HepG2 (cell line): Measurements from ENCODE around the gene PACS2. TPM values are rescaled to one million over a fixed set of nuclear protein-coding genes. Genes with fewer than 3 reads are reported as not detected.

Experiments
- ATAC-seq: fragments of 200-7000 bp; cut with Tn5 transposase; 3 replicates; pipeline ENCODE4 v1.9.1; 2020; ENCODE audit warnings: mild to moderate bottlenecking, moderate library complexity
- BruUV-seq: library from RNA; stranded (reverse); fragments of 400-500 nt; replicated peaks from 2 replicates; lab custom pipeline; 2021; lab: Mats Ljungman, UMichigan
- CTCF ChIA-PET: fragments of 300-600 bp; formaldehyde crosslinking; extraction: SDS; loops from one replicate; lab custom pipeline; 2021; ENCODE audit warnings: low total read pairs, inconsistent platforms, low intra/inter-chr PET ratio; lab: Yijun Ruan, JAX
- POLR2A ChIA-PET: fragments of 350-600 bp; sonication (Branson Sonifier 250); formaldehyde crosslinking; loops from one replicate; lab custom pipeline; 2020; ENCODE audit warnings: antibody characterized with exemption, inconsistent platforms; lab: Yijun Ruan, JAX
- DNase-seq: peaks from one replicate; pipeline ENCODE4 v3.0.0-alpha.2; 2015; ENCODE audit warnings: low spot score
- FAIRE-seq: peaks from 3 replicates; lab custom pipeline; 2011; peaks lifted over from hg19 to GRCh38; lab: Jason Lieb, UNC
- H2AFZ ChIP-seq: one replicate; pipeline ENCODE4 v1.6.1; 2011; ENCODE audit warnings: low read length, inconsistent platforms
- H3K27ac ChIP-seq: fragments of 300-600 bp; 3 replicates; pipeline ENCODE4 v1.8.0; 2011; ENCODE audit warnings: mixed run types, mild to moderate bottlenecking, mixed read lengths, low read length, inconsistent platforms; ENCODE audit not compliant: insufficient read depth; ENCODE audit errors: extremely low read length
- H3K27me3 ChIP-seq, 2 experiments: fragments of 200-600 bp in 1 of 2; 2 replicates in 1 of 2; 3 replicates in 1 of 2; pipeline versions ENCODE4 v1.6.0 to v1.8.0; 2011; ENCODE audit warnings: low read length in 2 of 2, mild to moderate bottlenecking in 2 of 2, moderate library complexity in 2 of 2, inconsistent platforms in 1 of 2; ENCODE audit not compliant: insufficient read depth in 2 of 2, control insufficient read depth in 1 of 2
- H3K36me3 ChIP-seq, 2 experiments: fragments of 200-600 bp in 1 of 2; replicated peaks in 1 of 2; 2 replicates in 1 of 2; 3 replicates in 1 of 2; pipeline versions ENCODE4 v1.5.1 to v1.8.0; 2011; ENCODE audit warnings: low read length in 2 of 2, inconsistent platforms in 1 of 2; ENCODE audit not compliant: insufficient read depth in 2 of 2, control insufficient read depth in 1 of 2
- H3K4me1 ChIP-seq: 2 replicates; pipeline ENCODE4 v1.5.1; 2012; ENCODE audit warnings: low read length, inconsistent platforms; ENCODE audit not compliant: insufficient read depth
- H3K4me2 ChIP-seq: 2 replicates; pipeline ENCODE4 v1.6.0; 2011; ENCODE audit warnings: low read depth, low read length, inconsistent platforms
- H3K4me3 ChIP-seq, 3 experiments: fragments of 200-600 bp in 1 of 3; sonication (generic), shearing (Covaris generic) in 1 of 3; replicated peaks in 1 of 3; 2 replicates each; pipeline ENCODE4 v1.5.1; 2011 to 2016; ENCODE audit warnings: low read length in 3 of 3, inconsistent platforms in 2 of 3, low read depth in 2 of 3, mild to moderate bottlenecking in 2 of 3, control low read depth in 1 of 3, mixed read lengths in 1 of 3; ENCODE audit not compliant: insufficient read depth in 1 of 3
- H3K79me2 ChIP-seq: one replicate; pipeline ENCODE4 v1.6.1; 2011; ENCODE audit warnings: low read length, inconsistent platforms; ENCODE audit not compliant: insufficient read depth
- H3K9ac ChIP-seq: 2 replicates; pipeline ENCODE4 v1.6.0; 2011; ENCODE audit warnings: mild to moderate bottlenecking, low read depth, low read length, inconsistent platforms; ENCODE audit not compliant: insufficient read depth
- H3K9me3 ChIP-seq: 2 replicates; pipeline ENCODE4 v1.5.1; 2012; ENCODE audit warnings: mild to moderate bottlenecking, low read length
- H4K20me1 ChIP-seq: 2 replicates; pipeline ENCODE4 v1.6.0; 2011; ENCODE audit warnings: inconsistent platforms, mild to moderate bottlenecking, low read length, moderate library complexity; ENCODE audit not compliant: insufficient read depth
- HNRNPH1 ChIP-seq: fragments of 200-400 bp; formaldehyde crosslinking; optimal IDR thresholded peaks from 2 replicates; pipeline ENCODE3; 2017; ENCODE audit warnings: mild to moderate bottlenecking, low read depth, low read length
- HNRNPLL ChIP-seq: fragments of 200-400 bp; formaldehyde crosslinking; IDR thresholded peaks from 2 replicates; pipeline ENCODE4 v1.6.1; 2017; ENCODE audit warnings: mild to moderate bottlenecking, low read depth, low read length; ENCODE audit not compliant: poor library complexity, severe bottlenecking
- MED8 ChIP-seq: sonication (generic); formaldehyde crosslinking; IDR thresholded peaks from 2 replicates; pipeline ENCODE4 v1.8.1; 2023; ENCODE audit warnings: mild to moderate bottlenecking, missing genetic modification reagents; ENCODE audit not compliant: insufficient replicate concordance
- PLRG1 ChIP-seq: fragments of 450-650 bp; conservative IDR thresholded peaks from 2 replicates; pipeline ENCODE4 v1.6.1; 2016
- RARG ChIP-seq: sonication (generic); formaldehyde crosslinking; IDR thresholded peaks from 2 replicates; pipeline ENCODE4 v1.4.0; 2020; ENCODE audit warnings: low read depth, mild to moderate bottlenecking, missing genetic modification reagents
- SALL1 ChIP-seq: sonication (generic); formaldehyde crosslinking; IDR thresholded peaks from 2 replicates; pipeline ENCODE4 v1.8.0; 2022; ENCODE audit warnings: mild to moderate bottlenecking, missing genetic modification reagents
- WGBS: methylation state at CpG from one replicate; pipeline ENCODE4 v1.1.6; 2017; ENCODE audit warnings: low lambda C conversion rate; 5-methylcytosine and 5-hydroxymethylcytosine counted together
- in situ Hi-C: cut with HindIII; loops from 2 replicates; pipeline ENCODE4 v1.10.0; 2017; ENCODE audit warnings: low pct_unique_long_range_greater_than_20kb; ENCODE audit not compliant: extremely low pct_ligation_motif_present
- intact Hi-C: fragments of 100-400 bp; cut with micrococcal nuclease; formaldehyde crosslinking; loops from one replicate; pipeline ENCODE4 v1.10.0; 2022; ENCODE audit not compliant: unreplicated experiment
- polyA plus RNA-seq, 8 experiments: library from polyadenylated mRNA; depleted of rRNA in 3 of 8; stranded (reverse) in 7 of 8; unstranded in 1 of 8; fragments of >200 nt; fragmentation: Illumina TruSeq in 4 of 8; extraction: Trizol in 4 of 8; gene quantifications; 2 replicates each; pipeline versions ENCODE4 v1.2.1 to v1.2.3, GENCODE V29; 2011 to 2016; ENCODE audit warnings: low read depth in 4 of 8, missing spikeins in 1 of 8, mixed read lengths in 1 of 8; ENCODE audit not compliant: insufficient read depth in 1 of 8
- total RNA-seq, 5 experiments: library from RNA; depleted of rRNA; stranded (reverse); fragments of >200 nt; fragmentation: Illumina TruSeq; extraction: Trizol; gene quantifications; 2 replicates each; pipeline ENCODE4 v1.2.3, GENCODE V29; 2016; ENCODE audit warnings: low read depth in 1 of 5
- TF ChIP-seq, protein P1 (sequence below): sonication (generic); formaldehyde crosslinking; IDR thresholded peaks from 2 replicates; pipeline ENCODE4 v1.8.0; 2022; ENCODE audit warnings: mild to moderate bottlenecking, missing genetic modification reagents, borderline replicate concordance
- TF ChIP-seq, protein P2 (sequence below): sonication (generic); formaldehyde crosslinking; IDR thresholded peaks from 2 replicates; pipeline ENCODE4 v1.5.1; 2020; ENCODE audit warnings: missing genetic modification reagents, mild to moderate bottlenecking, borderline replicate concordance

PACS2 gene
- total and polyA plus RNA-seq, 2 of the 13 experiments (the other 11 are each of a cell fraction or from before 2014, with no cell fraction given) = 23.6 to 27.6 TPM

DNA sequence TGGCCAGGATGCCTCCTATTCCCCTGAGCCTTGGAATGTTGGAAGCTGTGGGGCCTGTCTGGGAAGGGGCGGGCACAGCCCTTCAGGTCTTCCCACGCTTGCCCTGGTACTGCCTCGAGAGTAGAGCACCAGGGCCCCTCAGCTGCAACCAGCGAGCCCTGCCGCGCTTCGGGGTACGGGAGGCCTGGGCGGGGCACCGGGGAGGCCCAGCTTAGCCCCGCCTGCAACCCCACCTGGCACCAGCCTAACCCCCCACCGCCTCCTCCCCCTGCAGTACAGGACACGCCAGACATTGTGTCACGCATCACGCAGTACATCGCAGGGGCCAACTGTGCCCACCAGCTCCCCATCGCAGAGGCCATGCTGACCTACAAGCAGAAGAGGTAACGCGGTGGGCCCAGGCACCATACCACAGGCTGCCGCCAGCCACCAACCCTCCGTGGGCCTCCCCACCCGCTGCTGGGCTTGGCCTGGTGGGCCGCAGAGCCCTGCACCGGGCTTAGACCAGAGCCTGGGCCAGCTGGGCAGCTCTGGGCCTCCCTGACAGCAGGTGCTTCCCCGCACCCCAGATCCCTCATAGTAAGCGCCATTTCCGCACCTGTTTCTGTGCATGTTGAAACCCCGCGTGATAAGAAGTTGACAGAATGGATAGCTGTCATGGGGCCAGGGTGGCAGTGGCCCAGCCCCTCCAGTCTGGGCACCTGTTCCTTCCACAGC, 70.2 kb downstream of the PACS2 start (continued):
- TF ChIP-seq HNRNPH1 = no peak
- no peak for TF ChIP-seq SALL1

DNA sequence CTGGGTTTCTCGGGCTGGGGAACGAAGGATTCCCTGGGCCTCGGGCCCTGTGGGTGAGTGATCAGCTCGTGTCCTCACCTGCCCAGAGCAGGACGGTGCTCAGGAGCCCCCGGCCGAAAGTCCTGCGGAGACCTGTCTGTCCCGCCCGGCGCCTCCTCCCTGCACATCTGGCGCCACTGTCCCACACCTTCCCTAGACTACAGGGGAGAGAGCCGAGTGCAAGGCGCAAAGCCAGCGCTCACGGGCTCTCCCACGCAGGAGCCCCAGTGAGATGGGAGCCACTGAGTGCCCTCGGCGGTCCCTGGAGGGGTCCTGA, 70.7 kb downstream of the PACS2 start:
- BruUV-seq = no TSS peak
- ATAC-seq = no peak
- CTCF ChIA-PET = no interaction called here
- TF ChIP-seq HNRNPLL (no peak), MED8 (CRISPR knock-in tag) (no peak), PLRG1 (no peak), RARG (CRISPR knock-in tag) (no peak)
- TF ChIP-seq, protein P1, sequence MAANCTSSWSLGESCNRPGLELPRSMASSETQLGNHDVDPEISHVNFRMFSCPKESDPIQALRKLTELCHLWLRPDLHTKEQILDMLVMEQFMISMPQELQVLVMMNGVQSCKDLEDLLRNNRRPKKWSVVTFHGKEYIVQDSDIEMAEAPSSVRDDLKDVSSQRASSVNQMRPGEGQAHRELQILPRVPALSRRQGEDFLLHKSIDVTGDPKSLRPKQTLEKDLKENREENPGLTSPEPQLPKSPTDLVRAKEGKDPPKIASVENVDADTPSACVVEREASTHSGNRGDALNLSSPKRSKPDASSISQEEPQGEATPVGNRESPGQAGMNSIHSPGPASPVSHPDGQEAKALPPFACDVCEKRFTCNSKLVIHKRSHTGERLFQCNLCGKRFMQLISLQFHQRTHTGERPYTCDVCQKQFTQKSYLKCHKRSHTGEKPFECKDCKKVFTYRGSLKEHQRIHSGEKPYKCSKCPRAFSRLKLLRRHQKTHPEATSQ = no peak
- TF ChIP-seq, protein P2, sequence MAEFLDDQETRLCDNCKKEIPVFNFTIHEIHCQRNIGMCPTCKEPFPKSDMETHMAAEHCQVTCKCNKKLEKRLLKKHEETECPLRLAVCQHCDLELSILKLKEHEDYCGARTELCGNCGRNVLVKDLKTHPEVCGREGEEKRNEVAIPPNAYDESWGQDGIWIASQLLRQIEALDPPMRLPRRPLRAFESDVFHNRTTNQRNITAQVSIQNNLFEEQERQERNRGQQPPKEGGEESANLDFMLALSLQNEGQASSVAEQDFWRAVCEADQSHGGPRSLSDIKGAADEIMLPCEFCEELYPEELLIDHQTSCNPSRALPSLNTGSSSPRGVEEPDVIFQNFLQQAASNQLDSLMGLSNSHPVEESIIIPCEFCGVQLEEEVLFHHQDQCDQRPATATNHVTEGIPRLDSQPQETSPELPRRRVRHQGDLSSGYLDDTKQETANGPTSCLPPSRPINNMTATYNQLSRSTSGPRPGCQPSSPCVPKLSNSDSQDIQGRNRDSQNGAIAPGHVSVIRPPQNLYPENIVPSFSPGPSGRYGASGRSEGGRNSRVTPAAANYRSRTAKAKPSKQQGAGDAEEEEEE = no peak
- no peaks in the 10 kb centered on the region for H4K20me1 ChIP-seq
- H2AFZ ChIP-seq = no peak overlapping the region
- no peaks in the 10 kb centered on the region for H3K36me3 ChIP-seq
- H3K4me3 ChIP-seq = no peak overlapping the region
- no peaks in the 10 kb centered on the region for H3K9me3 ChIP-seq
- POLR2A ChIA-PET = no interaction called here
- FAIRE-seq = no peak
- WGBS = 89% methylated on average over 11 of the region's 19 CpGs
- H3K27ac ChIP-seq = no peak overlapping the region
- no peaks in the 10 kb centered on the region for H3K79me2 ChIP-seq
- no peak overlapping the region for H3K9ac ChIP-seq
- no peak for DNase-seq
- no peaks in the 10 kb centered on the region for H3K27me3 ChIP-seq
- in situ Hi-C loops (no loop called here), intact Hi-C loops (no loop called here)
- H3K4me2 ChIP-seq = no peak overlapping the region
- H3K4me1 ChIP-seq = no peaks in the 10 kb centered on the region
